ENCODE results near the gene TEX9.
"Not testable (repeated sequence)": the region's sequence is repeated elsewhere in the genome, so short reads cannot be mapped to it uniquely, and the experiment has no call there.

GRCh38 chr15:56374693-56375092 is 9.5 kb downstream of the TEX9 start:
- not testable (repeated sequence) for TF ChIP-seq CTCF, POLR2A (IDR thresholded peaks at IDR 0.05)

Measured in Peyer's patch (tissue), 4 donors.